Ecto neural progenitor cell (in vitro differentiated cells): ENCODE measurements around the gene CCDC187.

Experiments used
- DNase-seq: peaks from one replicate; pipeline ENCODE4 v3.0.0-alpha.2; 2018; ENCODE audit warnings: low spot score

Gene CCDC187

DNA sequence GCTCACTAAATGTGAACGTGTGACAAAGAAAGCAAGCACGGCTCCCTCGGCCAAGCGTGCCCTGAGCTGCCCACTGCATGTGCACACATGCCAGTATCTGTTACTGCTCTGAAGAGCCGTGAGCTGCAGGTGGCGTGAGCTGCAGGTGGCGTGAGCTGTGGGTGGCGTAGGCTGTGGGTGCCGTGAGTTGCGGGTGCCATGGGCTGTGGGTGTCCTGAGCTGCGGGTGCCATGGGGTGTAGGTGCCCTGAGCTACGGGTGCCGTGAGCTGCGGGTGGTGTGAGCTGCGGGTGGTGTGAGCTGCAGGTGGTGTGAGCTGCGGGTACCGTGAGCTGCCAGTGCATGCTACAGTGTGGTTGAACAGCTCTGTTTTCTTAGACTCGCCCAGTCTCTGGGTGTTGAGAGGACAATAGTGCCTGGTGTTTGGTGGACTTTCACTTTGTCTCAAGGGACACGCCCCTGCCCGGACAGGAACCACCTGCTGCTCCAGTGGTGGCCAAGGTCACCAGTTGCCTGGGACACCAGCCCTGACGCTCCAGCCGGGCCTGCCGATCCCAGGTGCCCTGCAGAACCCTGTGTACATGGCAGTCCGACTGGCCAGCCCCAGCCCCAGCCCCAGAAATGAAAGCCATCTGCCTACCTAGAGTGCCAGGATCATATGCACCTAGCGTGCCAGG, 6.7 kb downstream of the CCDC187 start:
- no peak for DNase-seq

DNA sequence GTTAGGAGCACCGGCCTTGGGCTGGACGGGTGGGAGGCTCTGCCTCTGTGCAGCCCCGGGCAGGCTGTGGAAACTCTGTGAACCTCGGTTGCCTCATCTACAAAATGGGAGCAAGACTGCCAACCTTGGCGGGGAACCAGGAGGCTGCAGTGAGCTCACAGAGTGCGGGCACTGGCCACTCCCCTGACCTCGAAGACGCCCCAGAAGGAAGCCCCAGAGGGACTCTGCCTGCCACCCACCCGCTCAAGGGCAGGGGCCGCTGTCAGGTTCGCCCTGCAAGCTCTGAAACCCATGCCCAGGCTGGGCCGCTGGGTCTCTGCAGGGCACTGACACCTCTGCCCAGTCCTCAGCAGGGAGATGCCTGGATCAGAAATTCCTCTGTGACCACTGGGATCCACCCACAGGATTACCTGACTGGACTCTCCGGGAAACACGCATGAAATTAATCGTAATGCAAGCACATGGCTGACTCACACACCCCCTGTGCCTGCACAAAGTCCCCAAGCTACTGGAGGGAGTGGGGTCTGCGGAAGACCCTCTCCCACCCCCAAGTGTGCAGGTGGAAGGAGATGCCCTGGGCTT, 7.4 kb downstream of the CCDC187 start:
- no peak for DNase-seq

DNA sequence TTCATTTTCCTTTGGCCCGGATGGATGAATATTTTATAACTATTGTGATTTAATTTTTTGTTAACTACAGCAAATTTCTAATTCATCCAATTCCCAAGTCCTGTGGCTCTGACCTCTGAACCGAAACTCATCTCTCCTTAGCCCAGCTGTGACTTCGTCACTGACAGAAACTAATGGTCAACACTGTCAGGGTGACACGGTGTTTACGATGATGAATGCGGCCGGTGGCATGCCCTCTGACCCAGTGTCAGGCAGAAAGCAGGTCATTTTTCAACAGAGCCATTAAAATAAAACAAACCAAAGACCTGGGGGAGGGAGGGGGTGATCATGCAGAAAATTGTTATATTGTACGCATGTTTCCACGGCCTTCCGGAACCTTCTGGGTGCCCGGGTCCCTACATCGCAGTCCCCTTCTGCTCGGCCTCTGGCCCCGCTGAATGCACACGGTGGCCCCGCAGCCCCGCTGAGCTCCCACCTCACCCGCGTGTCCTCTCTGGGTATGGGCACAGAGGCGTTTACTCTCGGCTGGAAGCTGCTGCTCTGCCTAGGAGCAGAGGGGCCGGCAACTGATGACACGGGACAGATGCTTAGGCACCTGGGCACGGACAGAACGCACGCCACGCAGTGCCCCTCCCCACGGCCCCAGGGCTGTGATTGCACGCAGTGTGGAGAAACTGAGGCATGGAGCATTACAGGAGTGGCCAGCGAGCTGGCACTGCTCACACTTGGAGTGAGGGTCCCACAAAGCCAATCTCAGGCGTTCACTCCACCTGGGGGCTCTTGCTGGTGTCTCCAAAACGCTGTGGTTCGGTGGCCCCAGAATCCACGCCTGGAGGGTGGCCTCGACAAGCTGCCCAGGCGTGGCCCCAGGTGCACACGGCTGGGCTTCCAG, 8.1 kb downstream of the CCDC187 start:
- no peak for DNase-seq

DNA sequence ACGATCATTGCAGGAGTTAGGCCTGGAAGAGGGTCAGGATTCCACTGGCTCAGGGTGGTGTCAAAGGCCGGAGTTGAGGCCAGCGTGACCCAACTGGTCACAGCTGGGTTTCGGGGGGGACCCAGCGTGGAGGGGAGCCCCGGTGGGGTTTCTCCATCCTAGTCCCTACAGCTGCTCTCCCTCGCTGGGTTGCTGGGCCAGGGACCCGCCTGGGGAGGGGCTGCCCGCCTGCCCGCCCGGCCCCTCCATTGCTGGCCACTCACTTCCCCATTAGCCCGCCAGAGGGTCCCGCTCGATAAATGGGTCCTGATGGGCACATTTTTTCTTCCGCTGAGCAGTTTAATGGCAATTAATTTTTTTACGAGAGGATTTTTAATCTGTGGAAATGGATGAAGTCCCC, 8.8 kb downstream of the CCDC187 start:
- no peak for DNase-seq

DNA sequence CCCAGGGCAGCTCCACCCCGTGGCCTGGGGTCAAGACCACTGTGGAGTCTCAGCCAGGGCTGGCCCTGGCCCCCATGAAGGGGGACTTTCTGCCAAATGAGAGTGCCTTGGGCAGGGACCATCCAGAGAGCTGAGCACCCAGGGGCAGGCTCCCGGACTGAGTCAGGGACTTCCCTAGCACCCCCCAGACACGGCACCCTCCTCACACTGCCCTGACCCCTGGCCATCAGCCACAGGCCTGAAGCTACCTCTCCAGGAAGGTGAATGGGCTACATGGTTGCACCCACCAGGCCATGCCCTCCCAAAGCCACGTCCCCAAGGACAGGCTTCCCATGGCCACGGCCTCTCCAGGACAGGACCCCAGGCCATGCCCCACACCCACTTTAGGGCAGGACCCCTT, 9.5 kb downstream of the CCDC187 start:
- DNase-seq: no peak

DNA sequence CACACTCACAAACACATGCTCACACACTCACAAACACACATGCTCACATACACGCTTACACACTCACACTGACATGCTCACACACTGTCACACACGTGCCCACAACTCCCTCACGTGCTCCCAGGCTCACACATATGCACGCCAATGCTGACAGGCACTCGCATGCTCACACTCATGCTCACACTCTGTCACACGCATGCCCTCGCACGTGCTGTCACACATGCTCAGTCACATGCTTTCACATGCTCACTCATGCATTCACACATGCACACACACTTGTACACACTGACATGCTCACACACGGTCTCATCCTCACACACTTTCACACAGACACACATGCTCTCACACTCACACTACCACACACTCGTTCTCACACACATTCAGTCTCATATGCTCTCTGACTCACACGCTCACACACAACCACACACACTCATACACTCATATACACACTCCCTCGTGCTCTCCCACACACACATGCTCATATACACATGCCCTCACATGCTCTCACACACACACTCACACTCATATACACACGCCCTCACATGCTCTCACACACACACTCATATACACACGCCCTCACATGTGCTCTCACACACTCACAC, 10.3 kb downstream of the CCDC187 start:
- no peak for DNase-seq

DNA sequence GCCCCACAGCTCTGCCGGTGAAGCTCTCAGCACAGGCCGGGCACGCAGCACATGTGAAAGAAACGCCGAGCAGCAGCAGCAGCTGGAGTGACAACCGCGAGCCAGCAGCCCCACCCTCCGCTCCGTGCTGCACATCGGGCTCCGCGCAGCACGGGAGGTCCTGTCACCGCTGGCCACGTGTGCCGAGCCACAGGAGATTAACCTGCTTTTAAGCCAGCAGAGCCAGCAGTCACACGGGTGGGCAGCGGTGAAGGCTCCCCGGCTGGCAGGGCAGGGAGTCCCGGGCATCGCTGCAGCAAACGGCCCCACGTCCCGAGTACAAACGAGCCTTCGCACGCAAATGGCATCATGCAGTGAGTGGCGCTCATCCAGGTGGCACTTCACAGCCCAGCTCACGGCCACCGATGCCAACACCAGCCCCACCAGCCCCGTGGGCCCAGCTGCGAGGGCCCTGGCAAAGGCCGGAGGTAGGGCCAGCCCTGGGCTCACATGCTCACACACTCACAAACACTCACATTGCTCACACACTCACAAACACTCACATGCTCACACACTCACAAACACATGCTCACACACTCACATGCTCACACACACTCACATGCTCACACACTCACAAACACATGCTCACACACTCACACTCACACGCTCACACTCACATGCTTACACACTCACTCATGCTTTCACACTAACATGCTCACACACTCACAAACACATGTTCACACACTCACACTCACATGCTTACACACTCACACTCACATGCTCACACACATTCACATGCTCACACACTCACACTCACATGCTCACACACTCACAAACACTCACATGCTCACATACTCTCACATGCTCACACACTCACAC, 11.1 kb downstream of the CCDC187 start:
- DNase-seq: no peak

DNA sequence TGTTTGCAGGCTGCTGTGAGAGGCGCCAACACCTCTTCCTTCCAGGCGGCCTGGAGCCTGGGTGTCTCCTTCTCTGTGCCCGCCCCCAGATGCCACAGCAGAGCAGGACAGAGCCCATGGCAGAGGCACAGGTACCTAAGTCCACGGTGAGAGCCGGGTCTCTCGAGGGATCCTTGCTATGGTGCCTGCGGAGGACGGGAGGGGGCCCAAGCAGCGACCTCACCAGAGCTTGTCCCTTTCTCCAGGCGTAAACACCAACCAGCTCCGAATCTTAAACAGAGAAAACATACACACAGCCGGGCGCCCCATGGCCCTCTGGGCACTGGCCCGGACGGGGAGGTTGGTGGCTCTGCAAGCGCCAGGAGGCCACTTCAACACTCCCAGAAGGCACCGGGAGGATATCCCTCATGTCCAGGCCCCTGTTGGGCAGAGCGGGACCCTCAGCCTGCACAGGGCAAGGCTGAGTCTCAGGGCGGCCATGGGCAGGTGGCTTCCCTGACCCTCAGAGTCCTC, 11.8 kb downstream of the CCDC187 start:
- DNase-seq: no peak

DNA sequence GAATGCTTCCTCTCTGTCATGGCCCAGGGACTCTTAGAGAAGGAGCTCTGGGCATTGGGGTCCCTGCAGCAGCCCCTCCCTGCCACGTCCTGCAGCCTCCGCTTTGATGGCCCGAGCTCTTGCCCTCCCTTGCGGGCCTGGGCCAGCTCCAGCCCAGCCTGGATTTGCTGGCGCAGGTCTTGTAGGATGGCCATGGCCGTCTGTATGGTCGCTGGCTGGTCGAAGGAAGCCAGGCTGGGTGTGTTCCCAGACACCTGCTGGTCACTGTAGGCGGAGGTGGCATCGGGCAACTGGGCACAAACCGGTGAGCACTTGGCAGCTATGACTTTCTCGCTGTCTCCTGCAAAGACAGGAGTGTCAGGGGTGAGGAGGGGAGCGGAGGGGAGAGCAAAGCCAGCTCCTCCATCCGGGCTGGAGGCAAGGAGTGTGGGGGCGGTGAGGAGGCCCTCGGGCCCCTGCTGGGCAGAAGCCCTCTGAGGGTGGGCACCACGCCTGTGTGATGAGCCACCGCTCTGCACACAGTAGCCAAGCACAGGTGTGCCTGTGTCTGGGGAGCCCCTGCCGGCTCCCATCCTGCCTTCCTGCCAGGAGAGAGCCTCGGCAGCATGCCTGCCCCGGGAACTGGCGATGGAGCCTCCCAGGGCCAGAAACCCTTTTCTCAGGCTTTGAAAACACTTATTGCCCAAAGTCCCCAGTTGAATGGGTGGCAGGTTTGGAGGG, 12.4 kb downstream of the CCDC187 start:
- no peak for DNase-seq

DNA sequence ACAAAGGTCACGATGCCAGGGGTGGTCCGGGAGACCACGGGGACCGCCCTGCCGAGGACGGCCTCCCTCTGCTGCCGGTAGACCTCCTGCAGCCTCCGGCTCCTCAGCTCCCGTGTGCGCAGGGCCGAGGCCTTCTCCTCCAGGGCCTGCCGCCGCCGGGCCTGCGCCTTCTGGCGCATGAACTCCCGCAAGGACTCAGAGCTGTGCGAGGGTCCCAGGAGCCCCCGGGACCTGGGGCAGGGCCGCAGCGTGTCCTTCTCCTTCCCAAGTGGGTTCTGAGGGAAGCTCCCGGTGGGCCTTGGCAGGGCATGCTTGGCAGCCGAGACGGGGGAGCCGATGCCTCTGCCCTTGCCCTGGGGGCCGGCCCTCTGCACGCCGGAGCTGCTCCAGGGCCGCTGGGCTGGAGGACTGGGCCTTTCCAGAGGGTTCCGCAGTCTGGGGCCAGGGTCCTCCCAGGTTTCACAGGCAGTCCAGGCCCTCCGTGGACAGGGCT, 13.3 kb downstream of the CCDC187 start:
- DNase-seq: no peak

DNA sequence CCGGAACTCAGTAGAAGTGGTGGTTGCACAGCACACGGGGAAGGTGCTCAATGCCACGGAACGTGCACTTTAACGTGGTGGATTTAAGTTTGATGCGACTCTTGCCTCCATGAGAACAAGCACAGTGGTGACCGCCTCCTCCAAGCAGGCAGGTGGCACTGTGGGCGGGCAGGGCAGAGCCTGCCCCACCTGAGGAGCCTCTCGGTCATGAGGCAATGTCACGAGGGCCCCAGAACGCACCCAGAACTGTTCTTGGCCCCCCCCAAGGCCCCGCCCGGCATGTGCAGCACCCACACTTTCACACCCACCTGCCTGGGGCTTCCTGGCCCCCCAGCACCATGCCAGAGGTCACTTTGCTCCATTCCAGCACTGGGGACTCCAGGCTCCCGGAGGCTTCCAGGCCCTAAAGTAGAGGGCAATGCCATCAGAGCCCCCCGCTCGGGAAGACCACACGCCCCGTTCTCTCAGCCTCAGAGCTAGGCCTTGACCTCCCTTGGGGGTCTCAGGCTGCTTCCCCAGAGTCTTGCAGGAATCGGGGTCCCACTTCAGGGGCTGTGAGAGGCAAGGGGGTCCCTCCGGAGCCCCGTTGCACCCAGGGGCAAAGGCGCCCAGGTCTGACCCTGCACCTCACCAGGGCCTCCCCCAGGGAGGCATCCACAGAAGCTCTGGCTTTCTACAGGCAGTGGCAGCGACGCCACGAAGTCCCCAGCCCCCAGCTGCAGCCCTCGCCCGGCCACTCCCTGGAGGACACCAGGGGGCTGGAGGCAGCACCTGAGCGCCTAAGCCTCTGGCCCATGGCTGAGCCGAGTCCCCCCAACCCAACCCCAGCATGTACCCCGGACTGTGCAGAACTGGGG, 14.0 kb downstream of the CCDC187 start:
- no peak for DNase-seq

DNA sequence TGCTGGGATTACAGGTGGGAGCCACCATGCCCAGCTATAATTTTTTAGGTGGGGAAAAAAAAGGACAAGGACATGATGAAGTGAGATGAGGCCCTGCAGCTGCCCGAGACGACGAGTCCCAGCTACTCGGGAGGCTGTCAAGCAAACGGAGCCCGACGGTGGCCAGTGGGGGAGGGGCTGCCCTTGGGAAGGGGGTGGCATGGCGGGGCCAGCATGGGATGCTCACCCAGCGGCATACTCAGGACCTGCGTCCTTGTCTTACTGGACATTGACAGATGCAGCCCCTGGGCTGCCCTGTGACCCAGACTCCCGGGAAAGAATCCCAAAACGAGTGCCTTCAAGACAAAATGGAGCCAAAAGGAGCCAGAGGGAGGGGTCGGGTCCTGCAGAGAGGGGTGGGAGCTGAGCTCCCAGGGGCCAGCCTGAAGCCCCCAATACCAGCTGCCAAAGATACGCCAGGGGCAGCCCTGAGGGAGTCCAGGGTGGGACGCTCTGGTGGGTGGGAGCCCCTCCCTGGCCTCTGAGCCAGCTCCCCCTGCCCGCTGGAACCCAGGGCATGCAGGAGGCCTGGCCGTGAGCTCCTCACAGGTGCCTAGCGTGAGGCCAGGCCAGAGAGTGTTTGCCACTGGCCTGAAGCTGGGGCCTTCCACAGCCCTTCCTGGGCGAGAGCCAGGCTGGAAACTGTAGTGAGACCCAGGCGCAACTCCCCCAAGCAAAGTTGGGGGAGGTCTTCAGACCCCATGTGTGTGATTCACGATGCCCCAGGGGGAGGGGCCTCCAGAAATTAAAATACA, 15.7 kb downstream of the CCDC187 start:
- no peak for DNase-seq

DNA sequence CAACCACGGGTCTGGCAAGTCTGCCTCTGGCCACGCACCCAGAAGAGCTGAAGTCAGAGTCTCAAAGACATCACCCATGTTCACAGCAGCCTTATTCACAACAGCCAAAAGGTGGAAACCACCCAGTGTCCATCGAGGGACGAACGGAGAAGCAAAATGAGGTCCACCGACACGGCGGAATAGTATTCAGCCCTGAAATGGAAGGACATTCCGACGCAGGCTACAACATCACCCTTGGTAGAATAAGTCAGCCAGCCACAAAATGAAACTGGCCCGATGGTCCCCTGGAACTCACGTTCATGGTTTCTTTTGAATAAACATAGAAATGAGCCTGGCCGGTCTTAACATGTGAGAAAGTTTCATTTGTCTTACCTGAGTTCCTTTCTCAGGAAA, 16.9 kb downstream of the CCDC187 start:
- no peak for DNase-seq

DNA sequence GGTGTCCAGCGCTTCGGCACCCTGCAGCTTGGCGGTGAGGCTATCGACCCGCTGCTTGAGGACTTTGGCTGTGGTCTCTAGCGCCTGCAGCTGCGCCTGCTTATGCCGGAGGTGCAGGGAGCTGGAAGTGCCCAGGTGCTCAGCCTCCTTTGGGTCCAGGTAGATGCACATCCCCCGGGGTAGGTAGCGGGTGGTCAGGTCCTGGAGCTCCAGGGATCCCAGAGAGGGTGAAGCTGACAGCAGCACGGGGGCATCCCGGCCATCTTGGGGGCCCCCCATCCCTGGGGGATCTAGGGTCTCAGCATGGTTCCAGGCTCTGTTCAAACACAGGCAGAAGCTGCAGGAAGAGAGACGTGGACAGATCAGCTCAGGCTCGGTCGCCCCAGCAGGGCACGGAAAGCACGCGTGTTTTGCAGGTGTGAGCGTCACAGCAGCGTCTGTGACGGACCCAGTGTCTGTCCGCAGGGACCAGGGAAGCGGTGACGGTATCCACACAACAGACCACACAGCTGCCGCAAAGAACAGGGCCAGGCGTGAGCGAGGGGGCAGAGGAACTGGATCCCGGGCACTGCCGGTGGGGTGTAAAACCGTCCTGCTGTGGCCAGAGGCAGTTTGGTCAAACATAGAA, 17.4 kb downstream of the CCDC187 start:
- no peak for DNase-seq

DNA sequence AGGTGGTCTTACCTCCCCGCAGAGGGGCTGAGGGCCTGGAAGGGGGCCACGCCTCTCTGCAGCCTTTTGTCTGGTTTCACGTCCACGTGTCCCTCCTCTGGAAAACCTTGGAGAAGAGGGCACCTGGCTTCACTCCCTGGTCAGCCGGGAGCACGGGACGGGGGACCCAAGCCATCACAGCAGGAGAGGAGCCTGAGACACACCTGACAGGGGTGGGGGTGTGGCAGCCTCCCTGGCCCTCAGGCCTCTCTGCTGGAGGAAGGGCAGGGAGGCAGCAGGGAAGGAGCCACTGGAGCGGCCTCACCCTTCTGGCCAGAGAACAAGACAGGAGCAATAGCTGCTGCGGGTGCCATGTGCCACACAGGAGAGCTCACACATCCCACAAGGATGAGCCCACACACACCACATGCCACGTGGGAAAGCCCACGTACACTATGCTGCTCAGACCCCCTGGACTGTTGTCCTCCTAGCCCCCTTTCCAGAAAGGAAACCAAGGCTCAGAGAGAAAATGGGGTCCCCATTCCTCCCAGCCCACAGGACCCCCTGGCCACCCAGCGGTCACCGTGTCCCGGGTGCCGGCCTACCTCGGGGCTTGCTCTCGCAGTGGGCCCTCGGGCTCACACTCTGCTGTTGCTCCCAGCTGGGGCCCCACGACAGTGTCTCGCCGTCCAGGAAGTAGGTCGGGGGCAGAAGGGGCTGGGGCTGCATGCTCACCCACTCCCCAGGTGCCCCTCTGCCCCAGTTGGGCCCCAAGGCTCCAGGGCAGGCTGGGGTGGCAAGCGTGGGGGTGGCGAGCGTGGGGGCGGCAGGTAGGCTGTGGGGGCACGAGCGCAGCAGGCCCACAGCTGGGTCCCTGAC, 18.2 kb downstream of the CCDC187 start:
- no peak for DNase-seq

DNA sequence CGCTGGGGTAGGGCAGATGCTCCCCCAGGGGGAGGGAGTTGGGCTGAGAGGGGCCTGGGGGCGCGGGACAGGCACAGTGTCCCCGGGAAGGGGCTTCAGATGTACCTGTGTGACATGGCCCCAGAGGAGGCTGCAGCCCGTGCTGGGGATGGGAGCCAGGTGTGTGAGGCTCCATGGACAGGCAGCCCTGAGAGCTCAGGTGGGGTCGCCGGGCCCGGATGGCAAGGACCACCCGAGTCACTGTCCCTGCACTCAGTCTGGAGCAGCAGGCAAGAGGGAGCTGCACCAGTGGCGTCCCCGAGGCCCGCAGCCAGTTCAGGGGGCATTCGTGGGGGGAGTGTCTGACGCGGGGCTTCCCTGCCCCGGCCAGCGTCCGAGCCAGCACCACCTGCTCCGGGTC, 18.9 kb downstream of the CCDC187 start:
- DNase-seq: no peak

DNA sequence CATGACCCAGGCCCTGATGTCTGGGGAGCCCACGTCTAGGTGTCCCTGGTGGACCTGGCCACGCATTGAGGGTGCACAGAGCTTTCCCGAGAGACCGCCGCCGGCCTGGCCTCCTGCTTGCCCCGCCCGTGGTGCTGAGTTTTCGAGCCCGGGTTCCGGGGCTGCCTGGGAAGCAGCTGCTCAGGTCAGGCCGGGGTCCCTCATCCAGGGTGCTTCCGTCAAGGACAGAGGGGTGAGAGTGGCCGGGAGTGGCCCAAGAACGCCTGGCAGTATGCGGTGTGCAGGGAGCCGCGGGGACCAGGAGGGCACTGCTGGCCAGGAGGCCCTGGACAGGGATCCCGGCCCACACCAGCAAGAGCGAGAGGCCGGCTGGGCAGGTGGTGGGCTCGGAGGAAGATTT, 19.6 kb downstream of the CCDC187 start:
- DNase-seq: no peak
